Bone marrow (tissue), 2 donors: Measurements from ENCODE around the gene TYW3.
A peak's percentile ranks its signal among the peaks of the same experiment; 100 is the strongest.

Experiments used
- DNase-seq, 2 donors: peaks; one replicate each; lab custom pipeline; 2025; lab: John Stamatoyannopoulos, UW

The TYW3 gene, protein sequence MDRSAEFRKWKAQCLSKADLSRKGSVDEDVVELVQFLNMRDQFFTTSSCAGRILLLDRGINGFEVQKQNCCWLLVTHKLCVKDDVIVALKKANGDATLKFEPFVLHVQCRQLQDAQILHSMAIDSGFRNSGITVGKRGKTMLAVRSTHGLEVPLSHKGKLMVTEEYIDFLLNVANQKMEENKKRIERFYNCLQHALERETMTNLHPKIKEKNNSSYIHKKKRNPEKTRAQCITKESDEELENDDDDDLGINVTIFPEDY

DNA sequence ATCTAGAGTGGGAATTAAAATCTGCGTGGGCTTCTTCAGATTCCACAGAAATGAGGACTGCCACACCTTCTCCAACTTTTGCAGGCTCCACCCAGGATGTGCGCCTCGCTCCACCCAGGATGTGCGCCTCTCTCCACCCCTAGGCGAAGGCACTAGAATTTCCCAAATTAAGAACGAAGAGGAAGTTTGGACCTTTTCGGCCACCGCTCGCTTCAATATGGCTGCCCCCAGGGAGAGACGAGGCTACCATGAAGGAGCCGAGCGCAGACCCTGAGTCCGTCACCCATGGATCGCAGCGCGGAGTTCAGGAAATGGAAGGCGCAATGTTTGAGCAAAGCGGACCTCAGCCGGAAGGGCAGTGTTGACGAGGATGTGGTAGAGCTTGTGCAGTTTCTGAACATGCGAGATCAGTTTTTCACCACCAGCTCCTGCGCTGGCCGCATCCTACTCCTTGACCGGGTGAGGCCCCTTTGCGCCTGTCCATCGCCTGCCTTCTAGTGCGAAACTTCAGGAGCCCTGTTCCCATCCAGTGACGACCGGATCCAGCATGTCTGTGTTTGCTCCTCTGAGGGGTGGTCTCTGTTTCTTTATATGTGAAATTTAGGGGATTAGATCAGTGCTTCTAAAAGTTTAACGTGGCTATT is at the start of gene TYW3, which contains the start of gene CRYZ:
Gene TYW3, plus strand, starts transcription at position 193 of the 644 bp plus-strand sequence. Its CDS starts 93 bp downstream, at position 286.
Gene CRYZ, minus strand, starts transcription at position 91 of the 644 bp plus-strand sequence. CDS start 8,229 bp downstream, outside the sequence.
- peak; percentile 59 for DNase-seq

DNA sequence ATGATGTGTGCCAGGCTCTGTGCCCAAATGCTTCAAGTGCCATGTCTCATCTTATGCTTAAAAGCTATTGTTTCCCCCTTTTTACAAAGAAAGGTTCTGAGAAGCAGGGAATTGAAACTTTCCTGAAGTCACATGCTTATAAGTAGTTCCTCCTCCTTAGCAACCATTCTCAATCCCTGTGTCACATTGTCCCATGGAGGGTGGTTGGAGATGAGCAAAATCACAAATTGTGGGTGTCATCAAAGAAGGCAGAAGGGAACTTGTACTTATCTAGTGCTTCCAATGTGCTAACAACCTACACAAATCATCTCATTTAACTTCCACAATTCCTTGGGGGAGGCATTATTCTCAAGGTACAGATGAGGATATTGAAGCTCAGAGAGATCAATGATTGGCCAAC is 49.3 kb upstream of the TYW3 start:
- no peak for DNase-seq

DNA sequence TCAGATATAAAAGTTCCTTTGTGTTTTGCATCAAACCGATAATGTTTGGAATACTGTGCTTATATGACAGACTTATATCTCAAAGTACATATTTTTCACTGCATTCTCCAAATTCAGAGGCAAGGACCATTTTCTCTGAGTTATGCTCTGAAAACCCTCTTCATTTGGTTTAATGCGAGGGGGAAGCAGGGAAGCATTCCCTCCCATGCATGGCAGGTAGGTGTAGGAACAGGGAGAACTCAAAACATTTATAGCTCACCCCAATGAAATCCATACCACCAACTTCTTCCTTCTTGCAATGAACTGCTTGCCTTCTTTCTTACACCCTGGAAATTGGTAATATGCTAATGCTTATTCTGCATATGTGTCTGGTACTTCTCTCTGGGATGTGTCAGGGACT is 48.7 kb upstream of the TYW3 start:
- no peak for DNase-seq

DNA sequence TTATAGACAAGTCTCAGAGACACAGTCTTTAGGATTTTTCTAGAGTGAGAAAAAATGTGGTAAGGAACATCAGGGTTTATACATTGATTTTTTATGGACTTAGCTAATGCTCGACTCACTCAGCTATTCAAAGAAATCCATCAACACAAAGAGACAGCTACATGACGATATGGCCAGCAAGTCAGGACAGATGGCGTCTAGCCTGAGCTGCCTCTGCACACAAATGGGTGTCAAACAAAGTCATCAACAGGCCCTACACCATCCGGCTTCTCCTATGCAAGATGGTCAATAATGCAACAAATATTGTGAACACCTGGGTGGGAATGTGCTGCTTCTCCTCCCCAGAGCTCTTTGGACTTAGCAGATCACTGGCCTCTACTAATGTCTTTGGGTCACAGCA is 46.0 kb upstream of the TYW3 start:
- no peak for DNase-seq

DNA sequence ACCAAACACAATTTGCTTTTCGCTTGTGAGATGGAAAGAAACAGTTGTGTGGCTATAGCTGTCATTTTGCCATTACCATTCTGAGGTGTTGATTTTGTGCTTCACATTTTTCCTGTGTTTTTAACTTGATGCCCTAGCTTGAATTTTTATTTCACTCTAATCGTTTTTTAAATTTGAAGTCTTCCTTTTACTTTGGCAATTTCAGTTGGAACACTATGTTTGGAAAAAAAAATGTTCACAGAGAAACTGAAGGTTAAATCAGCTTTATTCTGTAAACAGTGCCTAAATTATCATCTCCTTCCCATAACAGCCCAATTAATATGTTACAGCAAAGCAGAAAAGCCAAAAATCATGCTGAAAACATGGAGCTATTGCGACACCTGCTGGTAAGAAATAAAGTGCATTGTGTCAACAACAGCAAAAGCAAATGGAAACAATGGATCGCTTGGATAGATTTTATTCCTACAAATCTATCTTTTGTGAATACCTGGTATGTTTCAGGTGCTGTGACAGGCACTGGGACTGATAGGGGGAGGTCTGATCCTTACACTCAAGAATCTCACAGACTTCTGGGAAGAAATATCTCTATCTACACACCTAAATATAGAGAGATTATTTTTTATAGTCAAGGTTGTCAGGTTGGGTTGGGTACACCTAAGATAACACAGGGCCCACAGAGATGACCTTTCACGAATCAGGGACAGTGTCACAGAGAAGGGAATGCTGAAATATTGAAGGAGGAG is 43.2 kb upstream of the TYW3 start:
- peak in 1 of 2 donors; percentile 9 for DNase-seq

DNA sequence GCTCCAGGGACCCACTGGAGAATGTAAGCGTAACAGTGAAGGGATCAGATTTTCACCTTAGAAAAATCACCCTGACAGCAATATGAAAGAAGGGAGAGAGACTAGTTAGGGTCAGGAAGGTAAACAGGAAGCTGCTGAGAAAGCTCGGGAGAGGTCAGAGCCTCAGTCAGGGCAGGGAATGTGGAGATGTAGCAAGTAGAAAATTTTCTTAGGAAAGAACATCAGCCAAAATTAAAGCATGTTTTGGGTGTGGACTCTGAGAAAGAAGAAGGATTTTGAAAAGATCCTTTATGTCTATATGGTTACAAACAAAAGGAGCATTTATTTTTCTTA is 42.6 kb upstream of the TYW3 start:
- no peak for DNase-seq

DNA sequence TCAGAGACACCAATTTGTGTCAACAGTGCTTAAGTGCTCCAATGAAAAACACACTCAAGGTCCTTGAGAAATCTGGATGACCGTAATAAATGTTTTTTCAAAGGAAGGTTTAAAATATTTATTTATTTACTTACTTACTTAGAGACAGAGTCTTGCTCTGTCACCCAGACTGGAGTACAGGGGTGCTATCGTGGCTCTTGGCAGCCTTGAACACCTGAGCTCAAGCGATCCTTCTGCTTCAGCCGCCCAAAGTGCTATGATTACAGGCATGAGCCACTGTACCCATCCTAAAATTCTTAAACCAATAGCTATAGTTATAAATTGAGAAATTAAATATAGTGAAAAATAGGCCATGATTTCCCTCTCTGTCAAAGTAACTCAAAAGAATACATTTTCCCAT is 42.0 kb upstream of the TYW3 start:
- no peak for DNase-seq

DNA sequence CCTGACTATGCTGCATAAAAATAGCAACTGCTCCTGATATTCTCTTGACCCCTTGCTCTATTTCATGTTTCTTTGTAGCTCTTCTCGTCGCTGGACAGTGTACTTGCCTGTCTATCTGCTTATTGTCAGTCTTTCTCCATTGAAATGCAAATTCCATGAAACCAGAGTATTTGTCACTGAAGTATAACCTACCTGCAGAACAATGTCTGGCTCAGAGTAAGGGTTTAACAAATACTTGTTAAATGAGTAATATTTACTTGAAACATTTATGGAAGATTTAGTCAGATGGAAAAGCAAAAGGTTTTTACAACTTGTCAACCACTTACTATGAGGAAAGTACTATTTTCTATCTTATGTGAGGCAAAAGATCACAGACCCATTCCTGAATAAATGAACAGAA is 39.5 kb upstream of the TYW3 start:
- no peak for DNase-seq

DNA sequence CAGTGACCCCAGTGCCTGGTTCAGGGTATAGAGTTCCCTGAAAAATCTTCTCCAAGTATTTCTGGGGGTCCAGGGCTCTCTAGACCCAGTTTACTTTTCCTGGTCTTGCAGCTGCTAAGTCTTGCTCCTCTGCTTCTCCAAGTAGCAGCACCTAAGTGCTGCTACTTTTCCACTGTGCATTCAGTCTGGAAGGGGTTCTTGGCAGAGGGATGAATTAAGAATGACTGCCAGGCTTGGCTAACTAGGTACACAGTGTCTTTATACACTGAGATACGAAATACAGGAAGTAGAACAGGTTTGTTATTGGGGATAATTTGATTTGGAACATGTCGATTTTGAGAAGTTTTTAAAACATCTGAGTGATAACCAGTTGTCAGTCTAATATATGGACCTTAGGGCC is 35.1 kb upstream of the TYW3 start:
- no peak for DNase-seq

DNA sequence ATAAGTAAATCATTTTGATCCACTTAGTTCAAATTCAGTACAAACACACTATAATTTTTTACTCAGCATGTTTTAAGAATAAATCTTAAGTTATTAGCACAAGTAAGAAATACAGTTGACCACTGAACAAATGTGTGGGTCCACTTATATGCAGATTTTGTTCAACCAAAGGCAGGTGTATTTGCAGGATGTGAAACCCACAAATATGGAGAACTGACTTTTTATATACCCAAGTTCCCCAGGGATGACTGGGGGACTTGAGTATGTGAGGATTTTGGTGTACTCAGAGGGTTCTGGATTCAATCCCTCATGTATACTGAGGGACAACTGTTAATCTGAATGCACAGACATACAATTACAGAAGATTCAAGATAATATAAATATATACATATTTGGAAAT is 33.6 kb upstream of the TYW3 start:
- no peak for DNase-seq

DNA sequence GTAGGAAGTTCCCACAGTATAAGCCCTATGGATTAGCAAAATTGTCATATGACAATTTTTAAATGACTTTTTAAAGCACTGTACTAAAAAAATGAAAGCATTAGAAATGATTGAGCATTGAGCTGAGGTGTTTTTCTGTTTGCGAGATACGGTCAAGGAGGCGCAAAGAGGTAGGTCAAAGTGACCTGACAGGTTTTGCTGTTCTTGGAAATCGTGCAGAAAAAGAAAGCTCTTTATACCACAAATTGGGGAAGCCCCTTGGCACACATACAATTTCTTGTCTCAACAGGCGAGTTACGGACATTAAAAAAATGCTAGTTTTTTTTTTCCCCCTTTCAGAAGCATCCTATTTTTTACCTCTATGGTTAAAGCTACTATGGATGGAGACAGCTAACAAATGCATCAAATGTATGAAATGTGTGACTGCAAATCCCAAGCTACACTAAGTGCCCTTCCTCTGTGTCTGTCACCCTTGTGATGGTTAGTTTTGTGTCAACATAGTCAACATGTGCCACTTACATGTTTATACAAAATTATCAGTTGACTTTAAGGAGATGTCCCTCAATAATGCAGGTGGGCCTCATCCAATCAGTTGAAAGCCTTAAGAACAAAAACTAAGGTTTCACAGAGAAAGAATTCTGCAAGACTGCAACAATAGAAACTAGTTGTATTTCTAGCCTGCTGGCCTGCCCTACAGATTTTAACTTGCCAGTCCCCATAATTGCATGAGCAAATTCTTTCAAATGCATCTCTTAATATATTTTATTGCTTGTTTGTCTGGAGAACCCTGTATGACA is 29.4 kb upstream of the TYW3 start:
- no peak for DNase-seq

DNA sequence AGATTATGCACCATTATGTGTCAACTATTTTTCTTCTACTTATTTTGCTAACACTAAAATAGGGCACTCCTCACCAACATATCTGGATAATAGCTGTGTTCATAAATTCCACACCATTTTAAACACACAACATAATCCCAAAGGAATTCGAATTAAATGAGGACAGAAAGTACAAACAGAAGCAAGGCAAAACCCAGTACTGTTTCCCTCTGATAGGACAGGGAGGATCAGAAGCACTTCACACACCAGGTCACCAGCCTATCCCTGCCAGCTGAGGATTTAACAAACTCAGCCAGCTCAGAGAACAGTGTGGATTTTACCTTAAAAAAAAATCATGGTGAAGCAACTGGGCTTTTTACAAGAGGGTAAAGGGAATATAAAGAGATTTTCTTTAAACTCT is 20.1 kb upstream of the TYW3 start:
- DNase-seq, result no peak

DNA sequence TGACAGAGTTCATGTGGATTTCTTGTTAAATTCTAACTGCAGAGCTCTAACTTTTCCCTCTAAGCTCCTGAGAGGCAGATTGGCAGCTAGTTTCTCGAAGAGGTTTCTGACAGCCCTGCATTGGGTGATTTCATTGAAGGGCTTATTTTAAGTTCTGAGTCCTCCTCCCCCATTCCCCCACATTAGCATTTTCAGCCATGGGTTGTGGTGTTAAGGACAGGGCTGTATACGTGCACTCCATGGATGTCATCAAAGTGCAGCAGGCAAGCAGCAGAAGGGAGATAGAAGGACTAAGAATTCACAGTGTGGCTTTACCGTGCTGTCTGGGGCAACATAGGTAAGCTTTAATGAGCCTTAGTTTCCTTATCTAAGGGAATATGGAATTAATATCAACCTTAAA is 19.1 kb upstream of the TYW3 start:
- DNase-seq, result no peak

DNA sequence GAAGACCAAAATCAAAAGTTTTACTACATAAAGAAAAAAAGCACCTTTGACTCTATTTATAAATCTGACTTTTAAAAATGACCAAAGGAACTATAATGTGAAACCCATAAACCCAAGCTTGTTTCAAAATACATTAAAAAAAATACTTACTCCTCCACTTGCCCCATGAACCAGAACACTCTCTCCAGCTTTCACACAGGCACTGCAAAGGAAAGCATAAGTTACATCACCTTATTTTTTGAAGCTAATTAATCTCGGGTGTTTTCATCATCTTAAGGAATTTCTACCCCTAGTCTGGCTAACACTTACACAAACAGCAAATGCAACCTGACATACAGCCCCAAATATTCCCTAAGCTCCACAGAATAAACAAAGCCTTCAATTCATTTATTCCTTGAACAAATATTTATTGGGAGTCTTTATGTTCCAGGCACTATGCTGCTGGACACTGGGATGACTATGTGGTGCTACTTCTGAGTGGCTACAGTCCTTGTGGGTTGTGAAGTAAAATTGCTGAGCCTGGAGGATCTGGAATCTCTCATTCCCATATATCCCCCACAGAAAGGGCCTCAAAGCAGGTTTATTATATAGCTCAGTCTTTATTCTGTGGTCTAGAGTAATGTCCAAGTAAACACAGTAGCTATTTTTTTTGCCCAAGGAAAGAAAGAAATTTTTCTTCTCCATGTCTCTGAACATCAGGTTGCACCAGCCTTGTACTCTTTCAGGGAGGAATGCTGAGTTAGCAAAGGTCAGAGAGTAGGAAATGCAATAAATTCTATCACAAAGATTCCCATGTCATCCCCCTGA is 18.3 kb upstream of the TYW3 start:
- DNase-seq, result no peak

DNA sequence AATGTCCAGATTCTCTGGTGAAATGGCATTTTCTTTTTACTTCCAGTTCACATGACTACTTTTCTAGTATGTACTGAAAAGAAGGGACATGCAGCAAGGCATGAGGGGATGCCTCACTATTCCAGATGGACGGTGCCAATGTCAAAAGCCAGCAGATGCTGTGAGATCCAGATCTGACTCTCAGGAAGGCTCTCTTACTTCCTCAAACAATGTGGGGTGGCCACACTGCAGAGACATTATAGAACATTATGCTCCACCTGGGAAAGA is 17.8 kb upstream of the TYW3 start:
- no peak for DNase-seq

DNA sequence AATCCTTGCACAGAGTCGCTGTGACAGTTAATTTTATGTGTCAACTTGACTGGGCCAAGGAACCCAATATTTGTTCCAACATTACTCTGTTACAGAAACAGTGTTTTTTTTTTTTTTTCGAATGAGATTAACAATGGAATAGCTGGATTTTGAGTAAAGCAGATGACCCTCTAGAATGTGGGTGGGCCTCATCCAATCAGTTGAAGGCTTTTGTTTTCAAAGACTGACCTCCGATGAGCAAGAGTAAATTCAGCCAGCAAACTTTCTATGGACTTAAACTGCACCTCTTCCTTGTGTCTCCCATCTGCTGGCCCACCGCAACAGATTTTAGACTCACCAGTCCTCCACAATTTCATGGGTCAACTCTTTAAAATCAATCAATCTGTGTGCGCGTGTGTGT is 17.1 kb upstream of the TYW3 start:
- DNase-seq, result no peak

DNA sequence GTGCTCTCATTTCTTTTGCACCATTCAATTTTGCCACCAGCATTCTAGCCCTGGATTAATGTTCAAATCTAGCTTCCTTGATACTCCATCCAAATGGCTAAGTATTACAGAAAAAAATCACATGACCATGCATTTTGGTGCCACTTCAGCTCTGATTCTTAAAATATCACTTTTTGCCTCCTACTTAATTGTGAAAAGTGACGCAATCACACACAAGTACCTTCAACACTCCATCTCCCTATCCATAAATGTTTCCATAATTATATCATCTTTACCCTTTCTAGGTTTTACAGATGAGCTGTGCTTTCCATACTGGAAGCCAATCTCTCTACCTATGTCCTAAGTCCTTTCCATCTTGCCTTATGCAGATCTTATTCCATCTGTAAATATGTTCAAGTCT is 16.1 kb upstream of the TYW3 start:
- no peak for DNase-seq

DNA sequence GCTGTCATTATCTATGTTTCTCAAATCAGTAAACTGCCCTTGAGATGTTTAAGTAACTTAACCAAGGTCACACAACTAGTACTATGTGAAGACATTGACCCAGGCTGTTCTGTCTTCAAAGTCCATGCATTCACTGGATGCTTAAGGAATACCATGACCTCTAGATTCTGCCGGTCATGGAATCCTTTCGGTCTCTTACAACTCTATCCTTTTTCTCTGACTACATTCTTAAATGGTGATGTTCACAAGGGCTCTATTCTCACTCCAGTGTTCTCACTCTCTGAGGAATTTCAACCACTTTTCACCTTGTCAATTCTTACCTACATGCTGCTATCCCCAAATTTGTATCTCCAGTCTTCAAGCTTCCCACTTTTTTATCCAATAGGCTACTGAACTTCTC is 15.3 kb upstream of the TYW3 start:
- no peak for DNase-seq

DNA sequence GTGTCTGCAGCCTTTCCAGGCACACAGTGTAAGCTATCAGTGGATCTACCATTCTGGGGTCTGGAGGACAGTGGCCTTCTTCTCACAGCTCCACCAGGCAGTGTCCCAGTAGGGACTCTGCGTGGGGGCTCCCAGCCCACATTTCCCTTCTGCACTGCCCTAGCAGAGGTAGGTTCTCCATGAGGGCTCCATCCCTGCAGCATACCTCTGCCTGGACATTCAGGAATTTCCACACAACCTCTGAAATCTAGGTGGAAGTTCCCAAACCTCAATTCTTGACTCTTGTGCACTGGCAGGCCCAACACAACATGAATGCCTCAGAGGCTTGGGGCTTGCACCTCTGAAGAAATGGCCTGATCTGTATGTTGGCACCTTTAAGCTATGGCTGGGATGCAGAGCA is 6.9 kb upstream of the TYW3 start:
- DNase-seq, result no peak

DNA sequence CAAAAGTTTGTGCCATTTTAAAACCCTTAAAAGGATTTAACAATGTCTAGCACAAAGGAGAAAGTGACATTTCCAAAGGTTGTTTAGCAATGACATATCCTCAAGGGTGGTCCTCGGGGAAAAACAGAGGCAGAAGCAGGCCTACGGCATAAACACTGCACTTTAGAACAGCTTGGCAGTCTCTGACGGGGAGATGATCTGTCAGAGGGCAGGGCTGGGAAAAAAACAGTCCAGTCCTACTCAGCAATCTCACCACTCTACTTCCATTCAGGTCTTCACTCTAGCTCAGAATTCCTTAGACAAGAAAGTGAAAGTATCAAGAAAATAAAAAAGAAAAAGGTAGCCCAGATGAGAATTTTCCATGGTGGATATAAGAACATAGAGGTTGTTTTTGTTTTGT is 4.2 kb upstream of the TYW3 start:
- no peak for DNase-seq

DNA sequence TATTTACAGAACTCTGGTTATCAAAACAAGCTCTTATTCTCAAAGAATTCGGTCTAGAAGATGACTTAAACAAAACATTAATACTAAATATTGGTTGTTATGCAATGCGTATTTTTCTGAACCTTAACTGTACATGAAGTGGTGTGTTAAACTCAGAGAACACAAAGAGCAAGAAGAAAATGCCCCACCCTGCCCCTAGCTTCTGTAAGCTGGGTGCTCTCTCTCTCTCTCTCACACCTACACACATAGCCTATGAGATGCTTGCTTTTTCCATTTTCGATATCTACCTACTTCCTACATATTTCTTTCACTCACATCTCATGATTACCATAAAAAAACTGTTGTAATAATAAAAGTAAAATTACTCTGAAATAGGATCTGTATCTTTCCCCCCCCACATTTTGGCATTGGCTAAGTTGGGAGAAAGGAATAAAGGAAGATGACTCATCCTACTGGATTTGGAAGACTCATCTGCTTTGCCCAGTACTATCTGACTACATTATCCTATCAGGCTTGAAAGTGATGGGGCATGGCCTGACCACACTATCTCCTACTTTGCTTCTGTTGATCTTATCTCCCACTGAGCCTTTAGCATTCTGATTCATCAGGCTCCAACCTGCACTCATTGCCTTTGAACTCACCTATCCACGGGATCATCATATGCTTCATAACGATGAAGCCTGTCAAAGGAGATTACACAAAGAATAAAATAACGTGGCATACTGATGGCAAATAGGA is 3.0 kb upstream of the TYW3 start:
- DNase-seq, result no peak
